ENCODE measurements around the gene POLR1C. TPM values are rescaled to one million over a fixed set of nuclear protein-coding genes. Genes with fewer than 3 reads are reported as not detected.
A peak's percentile ranks its signal among the peaks of the same experiment; 100 is the strongest.

POLR1C gene
- total and polyA plus RNA-seq, 10 of the 15 experiments (the other 5 are each of a cell fraction or from before 2014, with no cell fraction given) = 40.0 to 180 (median 66.2) TPM

GRCh38 chr6:43509142-43509983 is 7.5 kb upstream of the POLR1C start:
- peaks cover 0 to 2% of the 10 kb centered on the region in 2 experiments; a peak in 1 of 4 replicates for H3K27me3 ChIP-seq (replicated peaks in 1 of 2; ENCODE audit: control insufficient read depth in 2 of 2, insufficient read depth in 2 of 2, low read length in 1 of 2)
- no peaks in the 10 kb centered on the region for H4K20me1 ChIP-seq (ENCODE audit: control insufficient read depth, insufficient read depth)
- in situ Hi-C loops (cut with MboI) = loop anchor here (5.0 kb wide), 1 partner anchor 252 kb away; no protein-coding TSS in a partner anchor
- H3K27ac ChIP-seq (ENCODE audit: control insufficient read depth, insufficient read depth) = no peak overlapping the region
- ChIA-PET CTCF (interaction anchor here (0.6 to 6.8 kb wide), 7 partner anchors 14 to 297 kb away, joined by 3 to 70 read pairs (median 3); no protein-coding TSS in a partner anchor), POLR2A (interaction anchor here (0.6 kb wide), 2 partner anchors 116 to 247 kb away, joined by 3 to 5 read pairs; no protein-coding TSS in a partner anchor), RAD21 (ENCODE audit: unreplicated experiment) (interaction anchor here (0.7 to 0.9 kb wide), 2 partner anchors 31 to 241 kb away, joined by 3 read pairs; no protein-coding TSS in a partner anchor), SMC1A (ENCODE audit: uncharacterized antibody, unreplicated experiment) (interaction anchor here (1.4 kb wide), 1 partner anchor 246 kb away, joined by 3 read pairs; no protein-coding TSS in a partner anchor)
- intact Hi-C loops (cut with micrococcal nuclease; ENCODE audit: unreplicated experiment) = loop anchor here (5.0 kb wide), 1 partner anchor 127 kb away; no protein-coding TSS in a partner anchor
- H3K9me3 ChIP-seq (replicated peaks; ENCODE audit: control insufficient read depth, insufficient read depth, low read length) = no peaks in the 10 kb centered on the region
- H3K4me1 ChIP-seq (ENCODE audit: control insufficient read depth, insufficient read depth, low read length) = peaks cover 4% of the 10 kb centered on the region; the same call in 1 of the 2 replicates
- peak overlapping the region; percentile 65; the same call in 1 of the 2 replicates for H3K4me3 ChIP-seq
- peak; percentile 9; the same call in 2 of the 3 replicates for ATAC-seq
- TF ChIP-seq ZBTB40 (IDR thresholded peaks at IDR 0.05; ENCODE audit: borderline replicate concordance) = no peak
- TF ChIP-seq SUZ12 (IDR thresholded peaks at IDR 0.05; ENCODE audit: unreplicated experiment) = peak; percentile 70
- TF ChIP-seq HDAC6 (IDR thresholded peaks at IDR 0.05; ENCODE audit: unreplicated experiment) = peak; percentile 30
- TF ChIP-seq EGR1 (IDR thresholded peaks at IDR 0.05; ENCODE audit: borderline replicate concordance in 1 of 2, low read depth in 2 of 2, low read length in 2 of 2) = peak in 1 of 2 experiments; percentile 80; a peak in 2 of 3 replicates
- FAIRE-seq = no peak
- BruUV-seq (replicated peaks) = no TSS peak
- DNase-seq (ENCODE audit: low read depth, low spot score) = no peak
- 15% methylated on average over 35 of the region's 69 CpGs for WGBS (ENCODE audit: insufficient coverage, insufficient replicate concordance, low lambda C conversion rate, missing lambda C conversion rate)
- no peak overlapping the region for H2AFZ ChIP-seq (ENCODE audit: control insufficient read depth, low read depth, low read length)
- no peak overlapping the region for H3K9ac ChIP-seq (ENCODE audit: control insufficient read depth, insufficient read depth, low read length)
- peaks cover under 1% of the 10 kb centered on the region for H3K79me2 ChIP-seq (ENCODE audit: control insufficient read depth, insufficient read depth, low read length)
- H3K36me3 ChIP-seq (ENCODE audit: control insufficient read depth in 2 of 2, insufficient read depth in 2 of 2, low read length in 1 of 2) = peaks cover 13 to 19% of the 10 kb centered on the region in 2 experiments; a peak in 3 of 4 replicates
- H3K4me2 ChIP-seq (ENCODE audit: control insufficient read depth, insufficient read depth) = peak overlapping the region; percentile 94

Measured in GM12878 (cell line).